ENCODE measurements around the gene INPP4B. TPM values are rescaled to one million over a fixed set of nuclear protein-coding genes. Genes with fewer than 3 reads are reported as not detected.

INPP4B gene
- polyA plus RNA-seq, 1 experiment = 18.1 TPM

GRCh38 chr4:142211444-142211843 is 634.7 kb downstream of the INPP4B start:
- no peak overlapping the region for H3K4me3 ChIP-seq (ENCODE audit: low read depth, low read length)
- DNase-seq (ENCODE audit: low read depth) = no peak
- no peaks in the 10 kb centered on the region for H3K27me3 ChIP-seq (ENCODE audit: control insufficient read depth, insufficient read depth, low read length)
- no peak for TF ChIP-seq CTCF (IDR thresholded peaks at IDR 0.05; ENCODE audit: insufficient read depth, low read depth, low read length)
- no peaks in the 10 kb centered on the region for H3K36me3 ChIP-seq (ENCODE audit: control insufficient read depth, insufficient read depth, low read length)
- ChIA-PET POLR2A (no interaction called here), CTCF (no interaction called here)

GRCh38 chr4:142203505-142203904 is 642.6 kb downstream of the INPP4B start:
- no peak for TF ChIP-seq CTCF (IDR thresholded peaks at IDR 0.05; ENCODE audit: insufficient read depth, low read depth, low read length)
- ChIA-PET CTCF (no interaction called here), POLR2A (interaction anchor here (0.7 kb wide), 1 partner anchor 28 kb away, joined by 3 read pairs; no protein-coding TSS in a partner anchor)
- no peak for DNase-seq (ENCODE audit: low read depth)
- H3K36me3 ChIP-seq (ENCODE audit: control insufficient read depth, insufficient read depth, low read length) = no peaks in the 10 kb centered on the region; the same call in 1 of the 2 replicates
- H3K27me3 ChIP-seq (ENCODE audit: control insufficient read depth, insufficient read depth, low read length) = no peaks in the 10 kb centered on the region
- H3K4me3 ChIP-seq (ENCODE audit: low read depth, low read length) = no peak overlapping the region

GRCh38 chr4:142202404-142203332 is 643.4 kb downstream of the INPP4B start:
- no peaks in the 10 kb centered on the region; the same call in 1 of the 2 replicates for H3K36me3 ChIP-seq (ENCODE audit: control insufficient read depth, insufficient read depth, low read length)
- H3K27me3 ChIP-seq (ENCODE audit: control insufficient read depth, insufficient read depth, low read length) = no peaks in the 10 kb centered on the region
- no peak for TF ChIP-seq CTCF (IDR thresholded peaks at IDR 0.05; ENCODE audit: insufficient read depth, low read depth, low read length)
- no peak overlapping the region for H3K4me3 ChIP-seq (ENCODE audit: low read depth, low read length)
- CTCF ChIA-PET = no interaction called here
- POLR2A ChIA-PET = no interaction called here
- DNase-seq (ENCODE audit: low read depth) = no peak

- ChIA-PET CTCF (no interaction called here), POLR2A (no interaction called here)
- Histone ChIP-seq H3K4me3 (ENCODE audit: low read depth, low read length) (no peak overlapping the region), H3K36me3 (ENCODE audit: control insufficient read depth, insufficient read depth, low read length) (no peaks in the 10 kb centered on the region; the same call in 1 of the 2 replicates), H3K27me3 (ENCODE audit: control insufficient read depth, insufficient read depth, low read length) (no peaks in the 10 kb centered on the region)
- no peak for TF ChIP-seq CTCF (IDR thresholded peaks at IDR 0.05; ENCODE audit: insufficient read depth, low read depth, low read length)
- DNase-seq (ENCODE audit: low read depth) = no peak
These were observed 645.1 kb downstream of the INPP4B start for GRCh38 chr4:142201041-142201440.

GRCh38 chr4:142194905-142195304 is 651.2 kb downstream of the INPP4B start:
- POLR2A ChIA-PET = no interaction called here
- CTCF ChIA-PET = interaction anchor here (0.6 kb wide), 1 partner anchor 521 kb away, joined by 3 read pairs; no protein-coding TSS in a partner anchor
- no peak for TF ChIP-seq CTCF (IDR thresholded peaks at IDR 0.05; ENCODE audit: insufficient read depth, low read depth, low read length)
- DNase-seq (ENCODE audit: low read depth) = peak; percentile 9
- no peaks in the 10 kb centered on the region for H3K36me3 ChIP-seq (ENCODE audit: control insufficient read depth, insufficient read depth, low read length)
- H3K27me3 ChIP-seq (ENCODE audit: control insufficient read depth, insufficient read depth, low read length) = no peaks in the 10 kb centered on the region
- no peak overlapping the region for H3K4me3 ChIP-seq (ENCODE audit: low read depth, low read length)
